Measurements from ENCODE around the gene TTC7B. TPM values are rescaled to one million over a fixed set of nuclear protein-coding genes. Genes with fewer than 3 reads are reported as not detected.

TTC7B gene
- total and polyA plus RNA-seq, 7 donors, result 5.5 to 70.9 (median 46.8) TPM

DNA sequence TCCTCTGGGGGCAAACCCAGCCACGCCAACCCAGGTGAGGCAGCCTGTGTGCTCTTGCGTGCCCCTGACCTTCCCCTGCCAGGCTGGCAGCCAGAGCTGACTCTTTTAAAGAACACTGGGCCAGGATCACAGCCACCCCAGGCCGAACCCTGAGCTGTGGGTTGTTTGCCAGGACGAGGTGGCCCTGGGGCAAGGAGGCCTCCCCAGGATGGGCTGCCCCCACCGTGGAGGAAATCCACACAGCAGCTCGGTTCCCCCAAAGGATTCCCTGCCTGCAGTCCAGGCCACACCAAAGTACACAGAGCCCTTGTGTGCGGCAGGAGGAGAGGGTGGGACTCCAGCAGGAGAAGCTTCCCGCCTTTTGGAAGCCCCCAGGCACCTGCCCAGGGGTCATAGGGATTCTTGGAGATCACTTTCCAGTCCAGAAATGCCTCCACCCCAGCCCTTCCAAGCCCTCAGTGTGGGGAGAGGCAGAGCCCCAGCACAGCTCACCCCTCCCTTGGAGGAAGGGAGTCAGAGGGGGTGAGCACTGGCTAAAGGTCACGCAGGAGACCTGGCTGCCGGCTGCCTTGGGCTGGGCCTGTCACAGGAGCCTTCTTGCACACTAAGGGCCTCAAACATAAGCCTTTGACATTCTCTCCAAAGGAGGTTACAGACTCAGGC lies 303.8 kb downstream of the TTC7B start:
- 17 to 70% methylated on average over 10 of the region's 10 CpGs for WGBS, 2 donors
- no peaks in the 10 kb centered on the region for H3K9me3 ChIP-seq
- H3K4me3 ChIP-seq, result no peak overlapping the region
- intact Hi-C loops (cut with DNase I), result loop anchor here (10.0 kb wide), 1 partner anchor 208 kb away; no protein-coding TSS in a partner anchor
- DNase-seq, result no peak
- peaks cover 0 to 40% (median 23%) of the 10 kb centered on the region in 4 donors for H3K4me1 ChIP-seq
- no peaks in the 10 kb centered on the region for H3K36me3 ChIP-seq
- H3K27ac ChIP-seq, result peak overlapping the region; percentile 20 to 72 (median 64)
- H3K27me3 ChIP-seq, result no peaks in the 10 kb centered on the region
- TF ChIP-seq, protein P1, sequence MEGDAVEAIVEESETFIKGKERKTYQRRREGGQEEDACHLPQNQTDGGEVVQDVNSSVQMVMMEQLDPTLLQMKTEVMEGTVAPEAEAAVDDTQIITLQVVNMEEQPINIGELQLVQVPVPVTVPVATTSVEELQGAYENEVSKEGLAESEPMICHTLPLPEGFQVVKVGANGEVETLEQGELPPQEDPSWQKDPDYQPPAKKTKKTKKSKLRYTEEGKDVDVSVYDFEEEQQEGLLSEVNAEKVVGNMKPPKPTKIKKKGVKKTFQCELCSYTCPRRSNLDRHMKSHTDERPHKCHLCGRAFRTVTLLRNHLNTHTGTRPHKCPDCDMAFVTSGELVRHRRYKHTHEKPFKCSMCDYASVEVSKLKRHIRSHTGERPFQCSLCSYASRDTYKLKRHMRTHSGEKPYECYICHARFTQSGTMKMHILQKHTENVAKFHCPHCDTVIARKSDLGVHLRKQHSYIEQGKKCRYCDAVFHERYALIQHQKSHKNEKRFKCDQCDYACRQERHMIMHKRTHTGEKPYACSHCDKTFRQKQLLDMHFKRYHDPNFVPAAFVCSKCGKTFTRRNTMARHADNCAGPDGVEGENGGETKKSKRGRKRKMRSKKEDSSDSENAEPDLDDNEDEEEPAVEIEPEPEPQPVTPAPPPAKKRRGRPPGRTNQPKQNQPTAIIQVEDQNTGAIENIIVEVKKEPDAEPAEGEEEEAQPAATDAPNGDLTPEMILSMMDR (IDR thresholded peaks at IDR 0.05), result no peak

DNA sequence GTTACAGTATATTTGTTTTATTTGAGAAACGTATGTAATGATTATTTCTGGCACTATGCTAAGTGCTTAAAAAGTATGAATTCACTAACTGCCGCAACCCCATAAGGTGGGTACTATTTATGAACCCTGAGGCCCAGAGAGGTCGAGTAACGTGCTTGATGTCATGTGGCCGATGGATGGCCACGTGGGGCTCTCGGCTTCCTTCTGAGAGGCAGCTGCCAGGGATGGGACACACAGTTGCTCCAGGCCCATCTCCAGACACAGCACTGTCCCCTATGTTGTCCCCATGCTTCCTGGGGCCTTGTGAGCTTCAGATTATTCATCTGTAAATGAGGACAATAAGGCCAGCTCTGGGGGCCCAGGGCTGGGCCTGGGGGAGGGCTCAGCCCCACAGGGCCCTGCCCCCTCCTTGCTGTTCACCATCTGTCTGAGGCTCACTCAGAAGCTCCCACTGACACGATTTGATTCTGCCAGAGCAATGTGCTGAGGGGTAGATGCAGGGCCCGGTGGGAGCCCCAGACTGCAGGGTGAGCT lies 304.4 kb downstream of the TTC7B start:
- H3K4me1 ChIP-seq, result peaks cover 0 to 34% (median 20%) of the 10 kb centered on the region in 4 donors
- no peak for DNase-seq
- intact Hi-C loops (cut with DNase I), result loop anchor here (10.0 kb wide), 1 partner anchor 207 kb away; no protein-coding TSS in a partner anchor
- no peaks in the 10 kb centered on the region for H3K36me3 ChIP-seq
- TF ChIP-seq EP300 (IDR thresholded peaks at IDR 0.05), result no peak
- TF ChIP-seq POLR2A (IDR thresholded peaks at IDR 0.05), result no peak
- no peak for TF ChIP-seq POLR2AphosphoS5 (IDR thresholded peaks at IDR 0.05)
- TF ChIP-seq, protein P1 (IDR thresholded peaks at IDR 0.05), result no peak
- H3K27ac ChIP-seq, result peak overlapping the region in 3 of 4 donors; percentile 20 to 72 (median 59)
- H3K9me3 ChIP-seq, result no peaks in the 10 kb centered on the region
- 24 to 70% methylated on average over 9 of the region's 9 CpGs for whole genome bisulfite sequencing, 2 donors
- H3K27me3 ChIP-seq, result no peaks in the 10 kb centered on the region
- H3K4me3 ChIP-seq, result no peak overlapping the region

DNA sequence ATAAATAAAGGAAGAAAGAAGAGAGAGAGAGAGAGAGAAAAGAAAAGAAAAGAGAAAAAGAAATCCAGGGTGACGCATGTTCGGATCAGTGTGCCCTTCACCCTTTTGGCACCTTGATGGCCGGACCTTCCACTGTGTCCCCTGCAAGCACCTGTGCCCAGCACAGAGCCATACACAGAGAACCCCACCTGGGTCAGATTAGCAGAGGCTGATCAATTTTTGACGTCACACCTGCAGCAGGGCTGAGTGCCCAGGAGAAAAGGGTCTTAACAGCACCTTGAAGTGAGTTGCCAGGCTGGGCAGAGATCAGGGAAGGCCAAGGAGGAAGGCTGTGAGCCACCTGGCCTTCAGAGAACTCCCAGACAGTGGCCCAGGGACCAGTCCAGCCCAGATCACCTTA lies 305.0 kb downstream of the TTC7B start:
- H3K4me1 ChIP-seq, result peaks cover 0 to 34% (median 20%) of the 10 kb centered on the region in 4 donors
- no peaks in the 10 kb centered on the region for H3K27me3 ChIP-seq
- intact Hi-C loops (cut with DNase I), result loop anchor here (10.0 kb wide), 1 partner anchor 206 kb away; no protein-coding TSS in a partner anchor
- TF ChIP-seq EP300 (IDR thresholded peaks at IDR 0.05), result no peak
- TF ChIP-seq POLR2A (IDR thresholded peaks at IDR 0.05), result no peak
- TF ChIP-seq, protein P1 (IDR thresholded peaks at IDR 0.05), result no peak
- no peak for TF ChIP-seq POLR2AphosphoS5 (IDR thresholded peaks at IDR 0.05)
- no peak overlapping the region for H3K27ac ChIP-seq
- 84 to 97% methylated on average over 4 of the region's 4 CpGs for WGBS, 2 donors
- H3K4me3 ChIP-seq, result no peak overlapping the region
- no peak for DNase-seq
- H3K36me3 ChIP-seq, result no peaks in the 10 kb centered on the region
- no peaks in the 10 kb centered on the region for H3K9me3 ChIP-seq

DNA sequence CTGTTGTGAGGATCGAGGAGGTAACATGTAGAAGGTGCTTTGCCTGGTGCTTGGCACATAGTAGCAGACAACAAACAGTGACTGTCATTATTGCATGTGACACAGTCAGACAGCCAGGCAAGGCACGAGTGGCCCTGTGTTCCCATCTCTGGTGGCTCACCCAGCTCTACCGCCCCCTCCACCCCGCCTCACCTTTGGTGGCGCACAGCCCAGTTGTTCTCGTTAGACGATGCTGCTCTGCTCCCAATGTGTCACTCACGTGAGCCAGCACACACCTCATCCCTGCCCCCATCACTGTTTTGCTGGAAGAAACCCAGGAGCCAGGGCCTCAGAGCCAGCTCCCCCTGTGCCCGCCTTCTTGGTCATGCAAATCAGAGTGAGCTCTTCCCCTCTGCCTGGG lies 306.1 kb downstream of the TTC7B start:
- Histone ChIP-seq H3K4me3 (no peak overlapping the region), H3K36me3 (no peaks in the 10 kb centered on the region), H3K4me1 (peaks cover 0 to 34% (median 20%) of the 10 kb centered on the region in 4 donors), H3K27me3 (no peaks in the 10 kb centered on the region), H3K27ac (peak overlapping the region in 3 of 4 donors; percentile 10 to 31 (median 19)), H3K9me3 (no peaks in the 10 kb centered on the region)
- 18 to 58% methylated on average over 9 of the region's 9 CpGs for WGBS, 2 donors
- DNase-seq, result peak; percentile 86
- intact Hi-C loops (cut with DNase I), result loop anchor here (10.0 kb wide), 1 partner anchor 205 kb away; no protein-coding TSS in a partner anchor
- TF ChIP-seq, protein P1 (IDR thresholded peaks at IDR 0.05), result no peak
- TF ChIP-seq POLR2A (IDR thresholded peaks at IDR 0.05) (no peak), EP300 (IDR thresholded peaks at IDR 0.05) (peak in 2 of 4 donors; percentile 53 to 85), POLR2AphosphoS5 (IDR thresholded peaks at IDR 0.05) (peak in 2 of 4 donors; percentile 51 to 80)
